GM12878 (cell line): ENCODE results near the gene PBRM1. TPM values are rescaled to one million over a fixed set of nuclear protein-coding genes. Genes with fewer than 3 reads are reported as not detected.

ENCODE experiments used
- ATAC-seq: fragments of 200-7000 bp; cut with Tn5 transposase; 3 replicates; pipeline ENCODE4 v1.9.1; 2020; ENCODE audit warnings: mild to moderate bottlenecking, moderate library complexity
- BruUV-seq: library from RNA; stranded (reverse); fragments of 400-500 nt; replicated peaks from 2 replicates; lab custom pipeline; 2021; lab: Mats Ljungman, UMichigan
- CTCF ChIA-PET: fragments of 300-600 bp; sonication (Branson Sonifier 250); formaldehyde crosslinking; extraction: SDS; loops from one replicate; lab custom pipeline; 2021; ENCODE audit warnings: inconsistent platforms; lab: Yijun Ruan, JAX
- POLR2A ChIA-PET: fragments of 350-600 bp; formaldehyde crosslinking; extraction: SDS; loops from one replicate; lab custom pipeline; 2021; ENCODE audit warnings: inconsistent platforms; lab: Charles Lee
- RAD21 ChIA-PET: fragments of 300-600 bp; sonication (Branson Sonifier 250); formaldehyde crosslinking; loops from one replicate; lab custom pipeline; 2023; ENCODE audit warnings: antibody characterized with exemption; ENCODE audit not compliant: unreplicated experiment; lab: Charles Lee
- SMC1A ChIA-PET: fragments of 300-600 bp; sonication (Branson Sonifier 250); formaldehyde crosslinking; loops from one replicate; lab custom pipeline; 2023; ENCODE audit not compliant: unreplicated experiment, uncharacterized antibody; lab: Charles Lee
- DNase-seq: peaks from one replicate; pipeline ENCODE4 v3.0.0-alpha.2; 2011; ENCODE audit warnings: low read depth, low spot score
- FAIRE-seq: peaks from 3 replicates; lab custom pipeline; 2011; peaks lifted over from hg19 to GRCh38; lab: Jason Lieb, UNC
- H2AFZ ChIP-seq: 2 replicates; pipeline ENCODE4 v1.6.0; 2011; ENCODE audit warnings: low read depth, low read length, control low read depth; ENCODE audit not compliant: control insufficient read depth
- H3K27ac ChIP-seq: 2 replicates; pipeline ENCODE4 v1.5.1; 2011; ENCODE audit warnings: control low read depth; ENCODE audit not compliant: control insufficient read depth, insufficient read depth
- H3K27me3 ChIP-seq, 2 experiments: replicated peaks in 1 of 2; 2 replicates each; pipeline versions ENCODE4 v1.6.0 to v1.6.1; 2011; ENCODE audit warnings: low read length in 1 of 2; ENCODE audit not compliant: control insufficient read depth in 2 of 2, insufficient read depth in 2 of 2
- H3K36me3 ChIP-seq, 2 experiments: 2 replicates each; pipeline ENCODE4 v1.5.1; 2011; ENCODE audit warnings: low read length in 1 of 2; ENCODE audit not compliant: control insufficient read depth in 2 of 2, insufficient read depth in 2 of 2
- H3K4me1 ChIP-seq: 2 replicates; pipeline ENCODE4 v1.6.1; 2011; ENCODE audit warnings: mild to moderate bottlenecking, low read length, moderate library complexity, mixed read lengths; ENCODE audit not compliant: control insufficient read depth, insufficient read depth
- H3K4me2 ChIP-seq: 2 replicates; pipeline ENCODE4 v1.6.0; 2011; ENCODE audit warnings: control low read depth; ENCODE audit not compliant: control insufficient read depth, insufficient read depth
- H3K4me3 ChIP-seq: fragments of 200-600 bp; sonication (generic); 2 replicates; pipeline ENCODE4 v1.5.1; 2016
- H3K79me2 ChIP-seq: 2 replicates; pipeline ENCODE4 v1.6.0; 2011; ENCODE audit warnings: low read length; ENCODE audit not compliant: control insufficient read depth, insufficient read depth
- H3K9ac ChIP-seq: 2 replicates; pipeline ENCODE4 v1.8.0; 2011; ENCODE audit warnings: low read length, control low read depth, mixed read lengths; ENCODE audit not compliant: control insufficient read depth, insufficient read depth
- H3K9me3 ChIP-seq: replicated peaks from 3 replicates; pipeline ENCODE4 v1.5.1; 2011; ENCODE audit warnings: mild to moderate bottlenecking, low read length; ENCODE audit not compliant: control insufficient read depth, insufficient read depth
- H4K20me1 ChIP-seq: 2 replicates; pipeline ENCODE4 v1.6.0; 2011; ENCODE audit not compliant: control insufficient read depth, insufficient read depth
- ESRRA ChIP-seq: IDR thresholded peaks from 2 replicates; pipeline ENCODE4 v1.6.1; 2012; ENCODE audit warnings: mild to moderate bottlenecking, low read length, improper control_type of control experiment
- FOXK2 ChIP-seq: fragments of 450-650 bp; IDR thresholded peaks from 2 replicates; pipeline ENCODE4 v1.6.1; 2017; ENCODE audit warnings: mild to moderate bottlenecking, moderate library complexity
- RAD21 ChIP-seq: IDR thresholded peaks from 2 replicates; pipeline ENCODE4 v1.6.1; 2011; ENCODE audit warnings: mild to moderate bottlenecking, low read depth, low read length, moderate library complexity; ENCODE audit not compliant: insufficient read depth
- SMAD1 ChIP-seq: fragments of 450-650 bp; IDR thresholded peaks from 2 replicates; pipeline ENCODE4 v1.6.1; 2018; ENCODE audit warnings: mild to moderate bottlenecking, low read depth; ENCODE audit not compliant: partially characterized antibody
- WGBS: methylation state at CpG from one replicate; pipeline ENCODE4 v1.1.6; 2016; ENCODE audit warnings: low lambda C conversion rate; ENCODE audit not compliant: insufficient replicate concordance, insufficient coverage; ENCODE audit errors: missing lambda C conversion rate; 5-methylcytosine and 5-hydroxymethylcytosine counted together
- in situ Hi-C: fragments of 300-500 bp; cut with MboI; formaldehyde crosslinking; loops from 9 replicates; pipeline ENCODE4 v1.14.3; 2018; ENCODE audit warnings: mixed read lengths
- intact Hi-C: fragments of 100-400 bp; cut with micrococcal nuclease; formaldehyde crosslinking; loops from one replicate; pipeline ENCODE4 v1.14.2; 2022; ENCODE audit not compliant: unreplicated experiment
- polyA plus RNA-seq, 11 experiments: library from polyadenylated mRNA; depleted of rRNA in 4 of 11; unstranded in 6 of 11; stranded (reverse) in 5 of 11; fragments of >200 nt; fragmentation: Nextera tagmentation in 4 of 11; fragmentation: Illumina TruSeq in 1 of 11; extraction: Ambion mirVana in 4 of 11; extraction: Trizol in 1 of 11; gene quantifications; 1 replicate in 1 of 11; 2 replicates in 10 of 11; pipeline versions ENCODE4 v1.2.1 to v1.2.3, GENCODE V29; 2011 to 2016; ENCODE audit warnings: inconsistent platforms in 2 of 11, missing spikeins in 2 of 11, low read depth in 1 of 11
- total RNA-seq, 4 experiments: library from RNA; depleted of rRNA in 3 of 4; stranded (reverse); fragments of >200 nt in 3 of 4; fragmentation: Illumina TruSeq in 1 of 4; extraction: Trizol in 1 of 4; gene quantifications; 2 replicates each; pipeline versions ENCODE4 v1.2.1 to v1.2.3, GENCODE V29; 2013 to 2021
- TF ChIP-seq, protein P1 (sequence below): IDR thresholded peaks from 2 replicates; pipeline ENCODE4 v1.6.1; 2012; ENCODE audit warnings: low read length, inconsistent platforms
- TF ChIP-seq, protein P2 (sequence below): IDR thresholded peaks from 2 replicates; pipeline ENCODE4 v1.6.1; 2011; ENCODE audit warnings: low read depth, low read length, improper control_type of control experiment, borderline replicate concordance

PBRM1 gene
- total and polyA plus RNA-seq, 10 of the 15 experiments (the other 5 are each of a cell fraction or from before 2014, with no cell fraction given) = 8.9 to 88.9 (median 39.3) TPM

DNA sequence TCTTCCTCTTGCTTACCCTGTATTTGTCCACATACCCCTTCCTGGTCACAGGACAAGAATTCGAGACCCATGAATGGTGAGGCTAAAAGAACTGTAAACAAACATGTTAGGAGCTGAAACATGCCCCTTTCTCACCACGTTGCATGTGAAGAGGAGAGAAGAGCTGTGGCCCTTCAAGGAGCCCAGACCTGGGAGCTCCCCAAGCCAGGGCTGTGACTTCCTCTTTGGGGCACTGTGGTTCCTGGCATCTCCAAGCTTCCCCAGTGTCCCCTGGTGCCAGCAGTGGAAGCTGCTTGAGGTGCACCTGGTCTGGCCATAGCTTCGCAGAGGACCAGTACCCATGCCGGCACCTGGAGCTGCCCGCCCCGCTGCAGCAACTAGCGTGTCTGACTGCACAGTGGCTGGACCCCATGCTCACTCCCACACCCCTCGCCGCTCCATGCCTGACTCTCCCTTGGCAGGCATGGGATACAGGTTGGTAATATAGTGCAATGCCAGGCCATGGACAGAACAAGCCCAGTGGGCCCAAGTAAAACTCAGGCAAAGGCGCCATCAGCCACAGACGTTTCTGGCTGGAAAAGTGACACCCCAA, 30.1 kb upstream of the PBRM1 start:
- ChIA-PET RAD21 (no interaction called here), POLR2A (no interaction called here), SMC1A (no interaction called here), CTCF (no interaction called here)
- Histone ChIP-seq H3K27me3 (no peaks in the 10 kb centered on the region), H3K27ac (no peak overlapping the region), H3K9me3 (peaks cover 2% of the 10 kb centered on the region; the same call in 2 of the 3 replicates), H3K9ac (no peak overlapping the region), H3K36me3 (peaks cover 0 to 3% of the 10 kb centered on the region in 2 experiments; a peak in 1 of 4 replicates), H3K4me3 (no peak overlapping the region), H2AFZ (no peak overlapping the region), H3K4me2 (no peak overlapping the region), H3K4me1 (peaks cover 5% of the 10 kb centered on the region), H4K20me1 (no peaks in the 10 kb centered on the region), H3K79me2 (no peaks in the 10 kb centered on the region)
- in situ Hi-C loops (no loop called here), intact Hi-C loops (no loop called here)
- no peak for TF ChIP-seq RAD21
- no peak for TF ChIP-seq ESRRA
- TF ChIP-seq FOXK2 = no peak
- no peak for TF ChIP-seq SMAD1
- TF ChIP-seq, protein P1, sequence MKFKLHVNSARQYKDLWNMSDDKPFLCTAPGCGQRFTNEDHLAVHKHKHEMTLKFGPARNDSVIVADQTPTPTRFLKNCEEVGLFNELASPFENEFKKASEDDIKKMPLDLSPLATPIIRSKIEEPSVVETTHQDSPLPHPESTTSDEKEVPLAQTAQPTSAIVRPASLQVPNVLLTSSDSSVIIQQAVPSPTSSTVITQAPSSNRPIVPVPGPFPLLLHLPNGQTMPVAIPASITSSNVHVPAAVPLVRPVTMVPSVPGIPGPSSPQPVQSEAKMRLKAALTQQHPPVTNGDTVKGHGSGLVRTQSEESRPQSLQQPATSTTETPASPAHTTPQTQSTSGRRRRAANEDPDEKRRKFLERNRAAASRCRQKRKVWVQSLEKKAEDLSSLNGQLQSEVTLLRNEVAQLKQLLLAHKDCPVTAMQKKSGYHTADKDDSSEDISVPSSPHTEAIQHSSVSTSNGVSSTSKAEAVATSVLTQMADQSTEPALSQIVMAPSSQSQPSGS = no peak
- TF ChIP-seq, protein P2, sequence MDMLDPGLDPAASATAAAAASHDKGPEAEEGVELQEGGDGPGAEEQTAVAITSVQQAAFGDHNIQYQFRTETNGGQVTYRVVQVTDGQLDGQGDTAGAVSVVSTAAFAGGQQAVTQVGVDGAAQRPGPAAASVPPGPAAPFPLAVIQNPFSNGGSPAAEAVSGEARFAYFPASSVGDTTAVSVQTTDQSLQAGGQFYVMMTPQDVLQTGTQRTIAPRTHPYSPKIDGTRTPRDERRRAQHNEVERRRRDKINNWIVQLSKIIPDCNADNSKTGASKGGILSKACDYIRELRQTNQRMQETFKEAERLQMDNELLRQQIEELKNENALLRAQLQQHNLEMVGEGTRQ = no peak
- no TSS peak for BruUV-seq
- WGBS = 84% methylated on average over 11 of the region's 11 CpGs
- no peak for ATAC-seq
- no peak for FAIRE-seq
- DNase-seq = no peak
